Liver (tissue), 3 donors: ENCODE results near the gene GBX2.

Source experiments
- ATF3 ChIP-seq: IDR thresholded peaks from 2 replicates; pipeline ENCODE4 v1.6.1; 2016; ENCODE audit warnings: antibody characterized with exemption
- CTCF ChIP-seq: fragments of 150-350 bp; IDR thresholded peaks from 2 replicates; pipeline ENCODE4 v1.5.1; 2017; ENCODE audit warnings: improper control_type of control experiment, low read depth, low read length; ENCODE audit not compliant: missing input control
- EGR1 ChIP-seq, 2 donors: IDR thresholded peaks; 2 replicates each; pipeline ENCODE4 v1.6.1; 2016 to 2018; ENCODE audit warnings: antibody characterized with exemption in 2 of 2, low read depth in 2 of 2
- FOXA1 ChIP-seq: IDR thresholded peaks from 2 replicates; pipeline ENCODE4 v1.6.1; 2016; ENCODE audit warnings: antibody characterized with exemption
- HNF4A ChIP-seq, 2 donors: conservative IDR thresholded peaks; 2 replicates each; pipeline ENCODE4 v1.6.1; 2016; ENCODE audit warnings: antibody characterized with exemption in 2 of 2, mild to moderate bottlenecking in 2 of 2
- JUND ChIP-seq, 2 donors: IDR thresholded peaks; 2 replicates each; pipeline ENCODE4 v1.6.1; 2016; ENCODE audit warnings: antibody characterized with exemption in 2 of 2
- MAX ChIP-seq: IDR thresholded peaks from 2 replicates; pipeline ENCODE4 v1.6.1; 2016; ENCODE audit warnings: antibody characterized with exemption
- RAD21 ChIP-seq, 2 donors: IDR thresholded peaks; 2 replicates each; pipeline ENCODE4 v1.6.1; 2016; ENCODE audit warnings: antibody characterized with exemption in 2 of 2, mild to moderate bottlenecking in 2 of 2
- REST ChIP-seq: IDR thresholded peaks from 2 replicates; pipeline ENCODE4 v1.6.1; 2016; ENCODE audit warnings: antibody characterized with exemption, mild to moderate bottlenecking
- RXRA ChIP-seq, 2 donors: IDR thresholded peaks; 2 replicates each; pipeline ENCODE4 v1.6.1; 2017 to 2018; ENCODE audit warnings: antibody characterized with exemption in 2 of 2, mild to moderate bottlenecking in 1 of 2
- SP1 ChIP-seq: IDR thresholded peaks from 2 replicates; pipeline ENCODE4 v1.6.1; 2018; ENCODE audit warnings: antibody characterized with exemption, mild to moderate bottlenecking
- TAF1 ChIP-seq: conservative IDR thresholded peaks from 2 replicates; pipeline ENCODE4 v1.6.1; 2016; ENCODE audit warnings: antibody characterized with exemption, mild to moderate bottlenecking
- YY1 ChIP-seq: IDR thresholded peaks from 2 replicates; pipeline ENCODE4 v1.6.1; 2016; ENCODE audit warnings: antibody characterized with exemption, mild to moderate bottlenecking
- ZBTB33 ChIP-seq: IDR thresholded peaks from 2 replicates; pipeline ENCODE4 v1.6.1; 2016; ENCODE audit warnings: antibody characterized with exemption
- donor health status: healthy.
- donor health status: healthy.

- TF ChIP-seq CTCF (no peak), TAF1 (no peak), REST (no peak), SP1 (no peak), JUND (IDR thresholded peaks at IDR 0.05) (no peak), YY1 (no peak), ZBTB33 (no peak), ATF3 (no peak), FOXA1 (no peak), MAX (no peak), RAD21 (IDR thresholded peaks at IDR 0.05) (no peak), RXRA (IDR thresholded peaks at IDR 0.05) (no peak), HNF4A (conservative IDR thresholded peaks at IDR 0.05) (no peak), EGR1 (IDR thresholded peaks at IDR 0.05; ENCODE audit: low read depth in 2 of 2) (no peak)
These were observed 31.1 kb downstream of the GBX2 start for GRCh38 chr2:236137066-236137465.
